AG08396 (cell line): Measurements from ENCODE around the gene VAV3.
"Not testable (repeated sequence)": the region's sequence is repeated elsewhere in the genome, so short reads cannot be mapped to it uniquely, and the experiment has no call there.

Source experiments
- DNase-seq: peaks from one replicate; pipeline ENCODE4 v3.0.0; 2012; ENCODE audit warnings: low spot score, mixed read lengths

Gene VAV3, protein sequence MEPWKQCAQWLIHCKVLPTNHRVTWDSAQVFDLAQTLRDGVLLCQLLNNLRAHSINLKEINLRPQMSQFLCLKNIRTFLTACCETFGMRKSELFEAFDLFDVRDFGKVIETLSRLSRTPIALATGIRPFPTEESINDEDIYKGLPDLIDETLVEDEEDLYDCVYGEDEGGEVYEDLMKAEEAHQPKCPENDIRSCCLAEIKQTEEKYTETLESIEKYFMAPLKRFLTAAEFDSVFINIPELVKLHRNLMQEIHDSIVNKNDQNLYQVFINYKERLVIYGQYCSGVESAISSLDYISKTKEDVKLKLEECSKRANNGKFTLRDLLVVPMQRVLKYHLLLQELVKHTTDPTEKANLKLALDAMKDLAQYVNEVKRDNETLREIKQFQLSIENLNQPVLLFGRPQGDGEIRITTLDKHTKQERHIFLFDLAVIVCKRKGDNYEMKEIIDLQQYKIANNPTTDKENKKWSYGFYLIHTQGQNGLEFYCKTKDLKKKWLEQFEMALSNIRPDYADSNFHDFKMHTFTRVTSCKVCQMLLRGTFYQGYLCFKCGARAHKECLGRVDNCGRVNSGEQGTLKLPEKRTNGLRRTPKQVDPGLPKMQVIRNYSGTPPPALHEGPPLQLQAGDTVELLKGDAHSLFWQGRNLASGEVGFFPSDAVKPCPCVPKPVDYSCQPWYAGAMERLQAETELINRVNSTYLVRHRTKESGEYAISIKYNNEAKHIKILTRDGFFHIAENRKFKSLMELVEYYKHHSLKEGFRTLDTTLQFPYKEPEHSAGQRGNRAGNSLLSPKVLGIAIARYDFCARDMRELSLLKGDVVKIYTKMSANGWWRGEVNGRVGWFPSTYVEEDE

GRCh38 chr1:107965110-107965991 is at the start of gene VAV3:
VAV3 (minus strand) TSS chr1:107965180; CDS start chr1:107964869, 311 bp downstream.
- peak; percentile 79 for DNase-seq

- no peak for DNase-seq
Measured at GRCh38 chr1:108012553-108012952, 47.6 kb upstream of the VAV3 start.

DNA sequence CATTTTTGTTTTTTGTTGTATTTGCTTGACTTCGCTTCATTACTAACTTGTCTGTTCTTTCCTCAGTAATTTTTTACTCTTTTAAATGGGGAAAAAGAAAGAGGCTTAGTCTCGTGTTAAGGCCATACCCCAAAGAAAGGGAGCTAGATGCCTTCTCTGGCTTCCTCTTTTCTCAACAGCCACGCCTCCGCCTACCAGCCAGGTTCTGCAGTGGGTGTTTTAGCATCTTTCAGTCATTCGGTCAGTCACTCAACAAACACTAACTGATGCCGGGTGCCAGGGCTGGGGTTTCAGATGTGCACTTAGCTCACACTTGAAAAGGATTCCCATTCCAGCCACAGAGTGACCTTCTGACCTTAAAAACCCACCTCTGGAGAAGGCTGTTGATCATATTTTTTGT is 46.3 kb upstream of the VAV3 start:
- no peak for DNase-seq

- DNase-seq = no peak
Measured at GRCh38 chr1:108010581-108010980, 45.6 kb upstream of the VAV3 start.

DNA sequence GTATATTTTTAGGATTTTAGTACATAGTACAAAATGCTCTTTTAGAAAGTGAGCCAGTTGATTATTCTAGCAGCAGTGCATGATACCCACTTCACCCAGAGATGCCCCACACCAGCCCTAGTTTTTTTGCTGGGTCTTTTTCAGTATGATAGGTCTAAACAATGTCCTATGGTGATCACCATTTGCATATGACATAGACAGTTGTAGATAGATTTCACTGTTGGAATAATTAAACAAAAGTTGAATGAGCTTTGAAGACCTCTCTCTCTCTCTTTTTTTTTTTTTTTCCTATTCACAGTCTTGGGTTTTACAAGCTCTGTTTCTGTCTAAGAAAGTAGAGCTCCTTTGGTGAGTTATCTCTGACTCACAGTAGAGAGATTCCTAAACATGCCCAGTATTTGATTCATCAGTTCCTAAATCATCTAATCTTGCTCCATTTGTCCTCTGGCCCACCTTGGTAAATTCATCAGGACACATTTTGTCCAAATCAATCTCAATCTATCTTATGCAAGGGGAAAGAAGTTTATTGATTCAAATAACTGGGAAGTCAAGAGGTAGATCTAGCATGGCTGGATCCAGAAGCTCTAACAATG is 44.7 kb upstream of the VAV3 start:
- DNase-seq = no peak

DNA sequence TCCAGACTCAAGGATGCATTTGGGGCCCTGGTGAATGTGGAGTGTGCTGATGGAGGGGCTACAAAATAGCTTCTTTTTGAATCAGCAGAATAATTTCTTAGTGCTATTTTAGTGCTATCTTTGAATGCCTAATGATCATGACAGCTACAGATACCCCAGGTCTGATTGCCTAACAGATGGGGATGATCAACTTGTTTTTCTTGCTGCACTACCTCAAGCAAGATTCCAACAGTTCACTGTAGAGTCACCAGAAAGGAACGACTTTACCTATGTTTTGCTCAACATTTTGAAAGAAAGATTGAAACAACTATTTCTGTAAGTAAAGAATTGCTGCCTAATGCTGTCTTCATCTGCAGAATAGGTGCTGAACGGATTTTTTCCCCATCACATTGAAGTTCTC is 42.6 kb upstream of the VAV3 start:
- no peak for DNase-seq

- no peak for DNase-seq
Measured at GRCh38 chr1:108007070-108007469, 42.1 kb upstream of the VAV3 start.

DNA sequence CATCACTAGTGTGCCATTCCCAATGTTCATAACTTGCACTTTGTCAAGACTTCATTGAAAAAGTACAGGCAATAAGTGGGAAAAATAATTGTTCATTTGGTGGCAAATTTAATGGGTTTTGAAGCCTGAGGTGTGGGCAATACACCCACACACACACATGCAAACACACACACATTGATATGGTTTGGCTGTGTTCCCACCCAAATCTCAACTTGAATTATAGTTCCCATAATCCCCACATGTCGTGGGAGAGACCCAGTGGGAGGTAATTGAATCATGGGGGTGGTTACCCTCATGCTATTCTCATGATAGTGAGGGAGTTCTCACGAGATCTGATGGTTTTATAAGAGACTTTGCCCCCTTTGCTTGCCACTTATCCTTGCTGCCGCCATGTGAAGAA is 39.9 kb upstream of the VAV3 start:
- not testable (repeated sequence) for DNase-seq

DNA sequence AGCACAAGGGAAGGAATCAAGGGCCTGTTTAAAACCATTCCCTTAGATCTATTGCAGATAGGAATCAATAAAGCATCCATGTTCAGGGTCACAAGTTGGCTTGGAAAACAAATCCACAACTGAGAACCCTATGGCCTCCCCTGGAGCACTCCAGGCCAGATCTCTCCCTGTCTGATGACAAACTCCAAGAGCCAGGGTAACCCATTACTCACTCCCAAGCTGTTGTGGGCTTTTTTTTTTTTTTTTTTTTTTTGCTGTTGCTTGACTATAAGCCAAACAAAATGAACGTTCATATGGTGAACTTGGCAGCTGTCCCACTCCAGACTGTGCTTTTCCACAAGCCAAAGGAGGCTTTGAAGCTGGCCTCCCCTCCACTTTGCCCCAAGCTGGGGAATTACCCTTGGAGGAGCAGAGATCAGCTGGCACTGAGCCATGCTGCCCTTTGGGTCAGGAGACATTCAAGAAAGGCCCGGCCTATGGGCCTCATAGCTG is 35.7 kb upstream of the VAV3 start:
- DNase-seq = no peak

GRCh38 chr1:108000184-108000583 is 35.2 kb upstream of the VAV3 start:
- no peak for DNase-seq

DNA sequence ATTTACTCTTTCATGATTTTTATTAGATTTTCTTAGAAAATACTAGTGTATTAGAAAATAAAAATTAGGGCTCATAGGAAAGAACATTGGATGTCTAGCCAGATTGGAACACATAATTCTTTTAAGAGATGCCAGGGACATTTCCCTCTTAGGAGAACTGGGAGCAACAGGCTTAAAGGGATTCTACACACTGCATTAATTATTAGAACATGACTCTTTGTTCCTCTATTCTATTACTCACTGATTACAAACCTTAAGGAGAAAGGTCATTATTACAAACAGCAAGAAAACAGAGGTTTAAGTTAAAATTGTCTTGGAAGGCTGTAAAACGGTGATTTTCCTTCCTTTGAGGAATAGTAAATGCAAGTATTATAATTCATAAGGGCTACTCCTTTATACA is 32.9 kb upstream of the VAV3 start:
- DNase-seq = no peak

GRCh38 chr1:107993920-107994319 is 28.9 kb upstream of the VAV3 start:
- DNase-seq = no peak

DNA sequence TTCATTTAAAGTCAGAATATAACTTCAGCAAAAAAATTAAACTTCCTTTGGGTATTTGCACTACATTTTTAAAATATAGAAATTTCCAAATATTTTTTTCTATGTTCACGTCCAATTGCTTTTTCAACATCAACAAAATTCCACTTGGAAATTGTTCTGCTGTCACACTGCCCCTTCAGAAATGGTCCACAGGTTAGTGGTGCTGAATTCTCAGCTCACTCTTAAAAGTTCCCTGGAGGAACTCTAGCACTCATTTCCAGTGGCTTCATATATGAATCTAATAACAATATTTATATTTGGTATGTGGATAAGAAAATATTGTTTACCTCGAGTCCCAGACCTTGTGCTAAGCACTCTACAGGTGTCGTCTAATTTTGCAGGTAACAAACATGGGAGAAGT is 27.4 kb upstream of the VAV3 start:
- DNase-seq = no peak

GRCh38 chr1:107991371-107992066 is 26.5 kb upstream of the VAV3 start:
- DNase-seq = no peak

DNA sequence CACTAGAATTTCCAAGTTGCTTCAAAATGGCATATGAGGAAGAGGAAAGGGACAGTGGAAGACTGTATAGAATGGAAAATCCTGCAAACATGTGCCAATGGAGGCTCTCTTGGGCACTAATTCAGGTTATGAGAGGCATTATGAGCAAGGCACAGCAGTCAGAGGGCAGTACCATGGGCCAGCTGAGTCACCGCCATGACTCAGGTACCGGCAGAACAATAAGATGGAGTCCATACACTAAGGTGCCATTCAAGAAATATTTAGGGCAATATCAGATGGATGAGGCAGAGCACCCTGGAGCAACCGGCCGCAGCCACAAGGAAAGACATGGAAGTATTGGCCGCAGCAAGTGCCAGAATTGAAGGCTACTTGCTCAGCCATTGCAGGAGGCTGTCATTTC is 25.6 kb upstream of the VAV3 start:
- DNase-seq = no peak

GRCh38 chr1:107981277-107981676 is 16.3 kb upstream of the VAV3 start:
- no peak for DNase-seq

- DNase-seq = no peak
Measured at GRCh38 chr1:107979926-107980325, 14.9 kb upstream of the VAV3 start.

- no peak for DNase-seq
Measured at GRCh38 chr1:107979088-107979487, 14.1 kb upstream of the VAV3 start.

- DNase-seq = no peak
Measured at GRCh38 chr1:107976836-107977235, 11.9 kb upstream of the VAV3 start.

GRCh38 chr1:107976431-107976830 is 11.5 kb upstream of the VAV3 start:
- no peak for DNase-seq

DNA sequence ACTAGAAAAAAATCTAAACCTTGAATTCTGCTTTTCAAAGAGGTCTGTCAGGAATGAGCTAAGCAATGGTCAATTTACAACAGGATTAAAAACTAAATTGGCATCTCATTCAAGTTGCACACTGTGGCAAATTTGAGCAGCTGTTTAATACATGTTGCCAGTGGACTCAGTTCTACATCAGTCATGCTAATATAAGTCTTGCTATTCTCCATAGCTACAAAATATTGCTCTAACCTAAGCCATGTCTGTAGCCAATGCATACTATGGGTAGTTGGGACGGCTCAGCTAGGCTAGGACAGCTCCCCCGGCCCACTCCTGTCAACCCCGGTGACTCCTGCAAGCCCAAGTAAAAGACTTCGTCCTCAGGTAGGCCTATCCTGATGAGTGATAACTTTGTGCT is 10.9 kb upstream of the VAV3 start:
- no peak for DNase-seq
